Ishikawa (cell line): ENCODE results near the gene ATXN1.

Source experiments
- CEBPB ChIP-seq: IDR thresholded peaks from 2 replicates; pipeline ENCODE4 v1.6.1; 2012
- CREB1 ChIP-seq: IDR thresholded peaks from 2 replicates; pipeline ENCODE4 v1.6.1; 2012; ENCODE audit warnings: low read depth
- EP300 ChIP-seq: IDR thresholded peaks from 2 replicates; pipeline ENCODE4 v1.6.1; 2012; ENCODE audit warnings: borderline replicate concordance
- FOXM1 ChIP-seq: IDR thresholded peaks from 2 replicates; pipeline ENCODE4 v1.6.1; 2012; ENCODE audit warnings: low read depth, borderline replicate concordance
- RAD21 ChIP-seq: IDR thresholded peaks from 2 replicates; pipeline ENCODE4 v1.6.1; 2012; ENCODE audit warnings: low read depth
- TAF1 ChIP-seq: IDR thresholded peaks from 2 replicates; pipeline ENCODE4 v1.6.1; 2012; ENCODE audit warnings: low read depth, mild to moderate bottlenecking
- TCF12 ChIP-seq: IDR thresholded peaks from 2 replicates; pipeline ENCODE4 v1.6.1; 2012; ENCODE audit warnings: low read depth
- ZBTB7A ChIP-seq: IDR thresholded peaks from 2 replicates; pipeline ENCODE4 v1.6.1; 2012; ENCODE audit warnings: low read depth
- TF ChIP-seq, protein P1 (sequence below): IDR thresholded peaks from 2 replicates; pipeline ENCODE4 v1.6.1; 2012
- TF ChIP-seq, protein P2 (sequence below): IDR thresholded peaks from 2 replicates; pipeline ENCODE4 v1.6.1; 2012; ENCODE audit warnings: low read depth, mild to moderate bottlenecking

- TF ChIP-seq CREB1 (no peak), EP300 (no peak), CEBPB (no peak), TAF1 (no peak), FOXM1 (no peak), RAD21 (no peak), ZBTB7A (no peak), TCF12 (no peak)
- TF ChIP-seq, protein P1, sequence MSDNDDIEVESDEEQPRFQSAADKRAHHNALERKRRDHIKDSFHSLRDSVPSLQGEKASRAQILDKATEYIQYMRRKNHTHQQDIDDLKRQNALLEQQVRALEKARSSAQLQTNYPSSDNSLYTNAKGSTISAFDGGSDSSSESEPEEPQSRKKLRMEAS: no peak
- TF ChIP-seq, protein P2, sequence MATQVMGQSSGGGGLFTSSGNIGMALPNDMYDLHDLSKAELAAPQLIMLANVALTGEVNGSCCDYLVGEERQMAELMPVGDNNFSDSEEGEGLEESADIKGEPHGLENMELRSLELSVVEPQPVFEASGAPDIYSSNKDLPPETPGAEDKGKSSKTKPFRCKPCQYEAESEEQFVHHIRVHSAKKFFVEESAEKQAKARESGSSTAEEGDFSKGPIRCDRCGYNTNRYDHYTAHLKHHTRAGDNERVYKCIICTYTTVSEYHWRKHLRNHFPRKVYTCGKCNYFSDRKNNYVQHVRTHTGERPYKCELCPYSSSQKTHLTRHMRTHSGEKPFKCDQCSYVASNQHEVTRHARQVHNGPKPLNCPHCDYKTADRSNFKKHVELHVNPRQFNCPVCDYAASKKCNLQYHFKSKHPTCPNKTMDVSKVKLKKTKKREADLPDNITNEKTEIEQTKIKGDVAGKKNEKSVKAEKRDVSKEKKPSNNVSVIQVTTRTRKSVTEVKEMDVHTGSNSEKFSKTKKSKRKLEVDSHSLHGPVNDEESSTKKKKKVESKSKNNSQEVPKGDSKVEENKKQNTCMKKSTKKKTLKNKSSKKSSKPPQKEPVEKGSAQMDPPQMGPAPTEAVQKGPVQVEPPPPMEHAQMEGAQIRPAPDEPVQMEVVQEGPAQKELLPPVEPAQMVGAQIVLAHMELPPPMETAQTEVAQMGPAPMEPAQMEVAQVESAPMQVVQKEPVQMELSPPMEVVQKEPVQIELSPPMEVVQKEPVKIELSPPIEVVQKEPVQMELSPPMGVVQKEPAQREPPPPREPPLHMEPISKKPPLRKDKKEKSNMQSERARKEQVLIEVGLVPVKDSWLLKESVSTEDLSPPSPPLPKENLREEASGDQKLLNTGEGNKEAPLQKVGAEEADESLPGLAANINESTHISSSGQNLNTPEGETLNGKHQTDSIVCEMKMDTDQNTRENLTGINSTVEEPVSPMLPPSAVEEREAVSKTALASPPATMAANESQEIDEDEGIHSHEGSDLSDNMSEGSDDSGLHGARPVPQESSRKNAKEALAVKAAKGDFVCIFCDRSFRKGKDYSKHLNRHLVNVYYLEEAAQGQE: no peak
Measured at GRCh38 chr6:16352258-16352635, 409.0 kb downstream of the ATXN1 start.
